Stimulated activated naive B cell treated with anti-CD40 and anti-IgM and Interleukin-4, amounts not matched to agents 10 μg/mL and 1 μg/mL and 100 μg/mL, for 72 hours (primary cell): Measurements from ENCODE around the gene AKAP7.
"Not testable (repeated sequence)": the region's sequence is repeated elsewhere in the genome, so short reads cannot be mapped to it uniquely, and the experiment has no call there.

Experiments used
- ATAC-seq, 2 donors: fragments of 150-1000 bp; cut with Tn5 transposase; replicated peaks; 2 replicates each; pipeline ENCODE4 v1.10.0; 2021; ENCODE audit warnings: moderate library complexity in 1 of 2
- DNase-seq: peaks from one replicate; pipeline ENCODE4 v3.0.0; 2021
- H3K27ac Mint-ChIP-seq: one replicate; pipeline ENCODE4 v1.8.0; 2022; ENCODE audit warnings: mild to moderate bottlenecking, mixed read lengths
- H3K27me3 Mint-ChIP-seq, 2 donors: one replicate each; pipeline ENCODE4 v1.8.0; 2022; ENCODE audit warnings: mixed read lengths in 2 of 2
- H3K36me3 Mint-ChIP-seq, 2 donors: one replicate each; pipeline ENCODE4 v1.8.0; 2022; ENCODE audit warnings: mixed read lengths in 2 of 2, mild to moderate bottlenecking in 1 of 2
- H3K4me1 Mint-ChIP-seq, 2 donors: one replicate each; pipeline ENCODE4 v1.8.0; 2022; ENCODE audit warnings: mixed read lengths in 2 of 2, mild to moderate bottlenecking in 1 of 2
- H3K4me3 Mint-ChIP-seq, 2 donors: one replicate each; pipeline ENCODE4 v1.8.0; 2022; ENCODE audit warnings: mild to moderate bottlenecking in 2 of 2, mixed read lengths in 2 of 2, moderate library complexity in 1 of 2
- H3K9me3 Mint-ChIP-seq, 2 donors: one replicate each; pipeline ENCODE4 v1.8.0; 2022; ENCODE audit warnings: mixed read lengths in 2 of 2, mild to moderate bottlenecking in 1 of 2

AKAP7 gene

GRCh38 chr6:131135244-131136020 is at the start of gene AKAP7:
Gene AKAP7, plus strand, starts transcription at chr6:131135467. Its CDS starts 297 bp downstream, at chr6:131135764.
- H3K4me3 Mint-ChIP-seq: peak within 1 kb of the TSS; percentile 96 to 97
- peaks cover 10 to 24% of the 10 kb centered on the region in 2 donors for H3K4me1 Mint-ChIP-seq
- ATAC-seq: peak; percentile 84 to 87
- H3K36me3 Mint-ChIP-seq: peaks cover 0 to 6% of the 10 kb centered on the region in 2 donors
- H3K27me3 Mint-ChIP-seq: no peaks in the 10 kb centered on the region
- no peaks in the 10 kb centered on the region for H3K9me3 Mint-ChIP-seq
- DNase-seq: peak; percentile 64
- peak within 1 kb of the TSS; percentile 98 for H3K27ac Mint-ChIP-seq

GRCh38 chr6:131090339-131090738 is 44.9 kb upstream of the AKAP7 start:
- Mint-ChIP-seq H3K9me3 (peaks cover 9 to 17% of the 10 kb centered on the region in 2 donors), H3K27ac (peak overlapping the region; percentile 63), H3K4me1 (peaks cover 13 to 18% of the 10 kb centered on the region in 2 donors), H3K36me3 (peaks cover 7 to 23% of the 10 kb centered on the region in 2 donors)
- not testable (repeated sequence) for H3K27me3 Mint-ChIP-seq, ATAC-seq, H3K4me3 Mint-ChIP-seq, DNase-seq

- H3K4me1 Mint-ChIP-seq: peaks cover 13 to 24% of the 10 kb centered on the region in 2 donors
- not testable (repeated sequence) for DNase-seq, ATAC-seq, H3K27me3 Mint-ChIP-seq, H3K27ac Mint-ChIP-seq, H3K4me3 Mint-ChIP-seq
- H3K36me3 Mint-ChIP-seq: peaks cover 2 to 15% of the 10 kb centered on the region in 2 donors
- H3K9me3 Mint-ChIP-seq: peaks cover 13 to 17% of the 10 kb centered on the region in 2 donors
Observed at GRCh38 chr6:131091944-131092343, 43.3 kb upstream of the AKAP7 start.

- H3K4me1 Mint-ChIP-seq: peaks cover 13 to 24% of the 10 kb centered on the region in 2 donors
- DNase-seq (no peak), ATAC-seq (no peak)
- peaks cover 2 to 11% of the 10 kb centered on the region in 2 donors for H3K36me3 Mint-ChIP-seq
- no peak overlapping the region for H3K4me3 Mint-ChIP-seq
- H3K27ac Mint-ChIP-seq: no peak overlapping the region
- H3K9me3 Mint-ChIP-seq: peaks cover 8 to 16% of the 10 kb centered on the region in 2 donors
- no peaks in the 10 kb centered on the region for H3K27me3 Mint-ChIP-seq
Observed at GRCh38 chr6:131093334-131093733, 41.9 kb upstream of the AKAP7 start.

GRCh38 chr6:131096786-131097185 is 38.5 kb upstream of the AKAP7 start:
- DNase-seq (no peak), ATAC-seq (no peak)
- Mint-ChIP-seq H3K4me3 (no peak overlapping the region), H3K9me3 (peaks cover 8 to 19% of the 10 kb centered on the region in 2 donors), H3K4me1 (peaks cover 0 to 6% of the 10 kb centered on the region in 2 donors), H3K27ac (no peak overlapping the region), H3K36me3 (peaks cover 2 to 8% of the 10 kb centered on the region in 2 donors), H3K27me3 (no peaks in the 10 kb centered on the region)

GRCh38 chr6:131101911-131102680 is 33.2 kb upstream of the AKAP7 start:
- Mint-ChIP-seq H3K27me3 (no peaks in the 10 kb centered on the region), H3K4me3 (no peak overlapping the region), H3K36me3 (no peaks in the 10 kb centered on the region), H3K9me3 (peaks cover 0 to 6% of the 10 kb centered on the region in 2 donors), H3K4me1 (peaks cover 0 to 2% of the 10 kb centered on the region in 2 donors), H3K27ac (no peak overlapping the region)
- ATAC-seq (no peak), DNase-seq (no peak)

- ATAC-seq (no peak), DNase-seq (no peak)
- H3K9me3 Mint-ChIP-seq: peaks cover 2 to 6% of the 10 kb centered on the region in 2 donors
- no peaks in the 10 kb centered on the region for H3K27me3 Mint-ChIP-seq
- H3K27ac Mint-ChIP-seq: no peak overlapping the region
- no peaks in the 10 kb centered on the region for H3K36me3 Mint-ChIP-seq
- peaks cover 9 to 12% of the 10 kb centered on the region in 2 donors for H3K4me1 Mint-ChIP-seq
- H3K4me3 Mint-ChIP-seq: no peak overlapping the region
Observed at GRCh38 chr6:131103296-131103695, 32.0 kb upstream of the AKAP7 start.

GRCh38 chr6:131103901-131104300 is 31.4 kb upstream of the AKAP7 start:
- no peak overlapping the region for H3K27ac Mint-ChIP-seq
- no peaks in the 10 kb centered on the region for H3K36me3 Mint-ChIP-seq
- peaks cover 12 to 18% of the 10 kb centered on the region in 2 donors for H3K4me1 Mint-ChIP-seq
- no peak overlapping the region for H3K4me3 Mint-ChIP-seq
- no peaks in the 10 kb centered on the region for H3K27me3 Mint-ChIP-seq
- peak in 1 of 2 donors; percentile 31 for ATAC-seq
- H3K9me3 Mint-ChIP-seq: peaks cover 3 to 6% of the 10 kb centered on the region in 2 donors
- DNase-seq: no peak

GRCh38 chr6:131107151-131107550 is 28.1 kb upstream of the AKAP7 start:
- H3K27ac Mint-ChIP-seq: peak overlapping the region; percentile 78

GRCh38 chr6:131112249-131112648 is 23.0 kb upstream of the AKAP7 start:
- ATAC-seq (no peak), DNase-seq (no peak)
- H3K4me3 Mint-ChIP-seq: no peak overlapping the region
- peaks cover 2 to 3% of the 10 kb centered on the region in 2 donors for H3K9me3 Mint-ChIP-seq
- peak overlapping the region; percentile 28 for H3K27ac Mint-ChIP-seq
- peaks cover 15 to 30% of the 10 kb centered on the region in 2 donors for H3K4me1 Mint-ChIP-seq
- H3K36me3 Mint-ChIP-seq: no peaks in the 10 kb centered on the region
- H3K27me3 Mint-ChIP-seq: no peaks in the 10 kb centered on the region

More at GRCh38 chr6:131107151-131107550, 28.1 kb upstream of the AKAP7 start:
- no peak for ATAC-seq
- H3K36me3 Mint-ChIP-seq: no peaks in the 10 kb centered on the region
- H3K27me3 Mint-ChIP-seq: no peaks in the 10 kb centered on the region
- peaks cover 0 to 3% of the 10 kb centered on the region in 2 donors for H3K9me3 Mint-ChIP-seq
- no peak for DNase-seq
- H3K4me1 Mint-ChIP-seq: peaks cover 18 to 26% of the 10 kb centered on the region in 2 donors
- no peak overlapping the region for H3K4me3 Mint-ChIP-seq

- no peak for DNase-seq
- no peaks in the 10 kb centered on the region for H3K27me3 Mint-ChIP-seq
- H3K4me3 Mint-ChIP-seq: no peak overlapping the region
- peaks cover 0 to 2% of the 10 kb centered on the region in 2 donors for H3K9me3 Mint-ChIP-seq
- no peak for ATAC-seq
- no peaks in the 10 kb centered on the region for H3K36me3 Mint-ChIP-seq
- H3K4me1 Mint-ChIP-seq: peaks cover 4 to 16% of the 10 kb centered on the region in 2 donors
- H3K27ac Mint-ChIP-seq: no peak overlapping the region
Observed at GRCh38 chr6:131115651-131116050, 19.6 kb upstream of the AKAP7 start.

- no peaks in the 10 kb centered on the region for H3K27me3 Mint-ChIP-seq
- no peaks in the 10 kb centered on the region for H3K36me3 Mint-ChIP-seq
- DNase-seq (no peak), ATAC-seq (no peak)
- no peak overlapping the region for H3K27ac Mint-ChIP-seq
- no peak overlapping the region for H3K4me3 Mint-ChIP-seq
- peaks cover 4 to 16% of the 10 kb centered on the region in 2 donors for H3K4me1 Mint-ChIP-seq
- peaks cover 0 to 2% of the 10 kb centered on the region in 2 donors for H3K9me3 Mint-ChIP-seq
Observed at GRCh38 chr6:131116321-131116720, 18.9 kb upstream of the AKAP7 start.

- no peak overlapping the region for H3K4me3 Mint-ChIP-seq
- peaks cover 4 to 16% of the 10 kb centered on the region in 2 donors for H3K4me1 Mint-ChIP-seq
- no peak for ATAC-seq
- peaks cover 0 to 2% of the 10 kb centered on the region in 2 donors for H3K9me3 Mint-ChIP-seq
- no peak for DNase-seq
- H3K27me3 Mint-ChIP-seq: no peaks in the 10 kb centered on the region
- no peak overlapping the region for H3K27ac Mint-ChIP-seq
- no peaks in the 10 kb centered on the region for H3K36me3 Mint-ChIP-seq
Observed at GRCh38 chr6:131116755-131117360, 18.4 kb upstream of the AKAP7 start.

- ATAC-seq (peak; percentile 73 to 78), DNase-seq (no peak)
- Mint-ChIP-seq H3K4me3 (peak overlapping the region in 1 of 2 donors; percentile 22), H3K27me3 (no peaks in the 10 kb centered on the region), H3K9me3 (peaks cover 0 to 2% of the 10 kb centered on the region in 2 donors), H3K27ac (no peak overlapping the region), H3K36me3 (no peaks in the 10 kb centered on the region), H3K4me1 (peaks cover 4 to 16% of the 10 kb centered on the region in 2 donors)
Observed at GRCh38 chr6:131117878-131118277, 17.4 kb upstream of the AKAP7 start.
